ENCODE data around the gene RABEP2. TPM values are rescaled to one million over a fixed set of nuclear protein-coding genes. Genes with fewer than 3 reads are reported as not detected.

Gene RABEP2
- total and polyA plus RNA-seq, 10 donors: 40.8 to 90.0 (median 53.1) TPM

DNA sequence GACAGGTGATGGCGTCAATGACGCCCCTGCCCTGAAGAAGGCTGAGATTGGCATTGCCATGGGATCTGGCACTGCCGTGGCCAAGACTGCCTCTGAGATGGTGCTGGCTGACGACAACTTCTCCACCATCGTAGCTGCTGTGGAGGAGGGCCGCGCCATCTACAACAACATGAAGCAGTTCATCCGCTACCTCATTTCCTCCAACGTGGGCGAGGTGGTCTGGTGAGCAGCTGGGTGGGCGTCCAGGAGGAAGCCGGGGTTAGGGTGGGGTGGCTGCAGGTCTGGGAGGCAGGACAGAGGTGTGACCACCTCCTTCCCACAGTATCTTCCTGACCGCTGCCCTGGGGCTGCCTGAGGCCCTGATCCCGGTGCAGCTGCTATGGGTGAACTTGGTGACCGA, 23.2 kb downstream of the RABEP2 start:
- H3K4me1 ChIP-seq: peaks cover 0 to 19% (median 3%) of the 10 kb centered on the region in 6 donors
- H3K9me3 ChIP-seq: no peaks in the 10 kb centered on the region
- H3K27ac ChIP-seq: no peak overlapping the region
- H3K27me3 ChIP-seq (replicated peaks in 1 of 7): no peaks in the 10 kb centered on the region
- peaks cover 0 to 34% (median 28%) of the 10 kb centered on the region in 6 donors for H3K36me3 ChIP-seq
- no peak for DNase-seq
- no peak for TF ChIP-seq POLR2A (IDR thresholded peaks at IDR 0.05)
- peak in 1 of 3 donors; percentile 37 for TF ChIP-seq POLR2AphosphoS5 (IDR thresholded peaks at IDR 0.05)
- TF ChIP-seq, protein P1, sequence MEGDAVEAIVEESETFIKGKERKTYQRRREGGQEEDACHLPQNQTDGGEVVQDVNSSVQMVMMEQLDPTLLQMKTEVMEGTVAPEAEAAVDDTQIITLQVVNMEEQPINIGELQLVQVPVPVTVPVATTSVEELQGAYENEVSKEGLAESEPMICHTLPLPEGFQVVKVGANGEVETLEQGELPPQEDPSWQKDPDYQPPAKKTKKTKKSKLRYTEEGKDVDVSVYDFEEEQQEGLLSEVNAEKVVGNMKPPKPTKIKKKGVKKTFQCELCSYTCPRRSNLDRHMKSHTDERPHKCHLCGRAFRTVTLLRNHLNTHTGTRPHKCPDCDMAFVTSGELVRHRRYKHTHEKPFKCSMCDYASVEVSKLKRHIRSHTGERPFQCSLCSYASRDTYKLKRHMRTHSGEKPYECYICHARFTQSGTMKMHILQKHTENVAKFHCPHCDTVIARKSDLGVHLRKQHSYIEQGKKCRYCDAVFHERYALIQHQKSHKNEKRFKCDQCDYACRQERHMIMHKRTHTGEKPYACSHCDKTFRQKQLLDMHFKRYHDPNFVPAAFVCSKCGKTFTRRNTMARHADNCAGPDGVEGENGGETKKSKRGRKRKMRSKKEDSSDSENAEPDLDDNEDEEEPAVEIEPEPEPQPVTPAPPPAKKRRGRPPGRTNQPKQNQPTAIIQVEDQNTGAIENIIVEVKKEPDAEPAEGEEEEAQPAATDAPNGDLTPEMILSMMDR (IDR thresholded peaks at IDR 0.05 in 8 of 11, conservative IDR thresholded peaks at IDR 0.05 in 3 of 11): no peak
- no peak overlapping the region for H3K4me3 ChIP-seq
- intact Hi-C loops (cut with DNase I; ENCODE audit: low total_unique reads): no loop called here
- WGBS, 5 donors: 64 to 78% (median 73%) methylated on average over 12 to 15 of the region's 15 CpGs

DNA sequence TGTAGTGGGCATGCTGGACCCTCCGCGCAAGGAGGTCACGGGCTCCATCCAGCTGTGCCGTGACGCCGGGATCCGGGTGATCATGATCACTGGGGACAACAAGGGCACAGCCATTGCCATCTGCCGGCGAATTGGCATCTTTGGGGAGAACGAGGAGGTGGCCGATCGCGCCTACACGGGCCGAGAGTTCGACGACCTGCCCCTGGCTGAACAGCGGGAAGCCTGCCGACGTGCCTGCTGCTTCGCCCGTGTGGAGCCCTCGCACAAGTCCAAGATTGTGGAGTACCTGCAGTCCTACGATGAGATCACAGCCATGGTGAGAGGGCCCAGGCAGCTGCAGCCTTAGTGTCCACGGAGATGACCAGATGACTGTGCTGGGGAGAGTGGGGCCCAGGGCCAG, 24.4 kb downstream of the RABEP2 start:
- 81 to 91% (median 91%) methylated on average over 22 to 25 of the region's 25 CpGs for WGBS, 5 donors
- intact Hi-C loops (cut with DNase I; ENCODE audit: low total_unique reads): no loop called here

DNA sequence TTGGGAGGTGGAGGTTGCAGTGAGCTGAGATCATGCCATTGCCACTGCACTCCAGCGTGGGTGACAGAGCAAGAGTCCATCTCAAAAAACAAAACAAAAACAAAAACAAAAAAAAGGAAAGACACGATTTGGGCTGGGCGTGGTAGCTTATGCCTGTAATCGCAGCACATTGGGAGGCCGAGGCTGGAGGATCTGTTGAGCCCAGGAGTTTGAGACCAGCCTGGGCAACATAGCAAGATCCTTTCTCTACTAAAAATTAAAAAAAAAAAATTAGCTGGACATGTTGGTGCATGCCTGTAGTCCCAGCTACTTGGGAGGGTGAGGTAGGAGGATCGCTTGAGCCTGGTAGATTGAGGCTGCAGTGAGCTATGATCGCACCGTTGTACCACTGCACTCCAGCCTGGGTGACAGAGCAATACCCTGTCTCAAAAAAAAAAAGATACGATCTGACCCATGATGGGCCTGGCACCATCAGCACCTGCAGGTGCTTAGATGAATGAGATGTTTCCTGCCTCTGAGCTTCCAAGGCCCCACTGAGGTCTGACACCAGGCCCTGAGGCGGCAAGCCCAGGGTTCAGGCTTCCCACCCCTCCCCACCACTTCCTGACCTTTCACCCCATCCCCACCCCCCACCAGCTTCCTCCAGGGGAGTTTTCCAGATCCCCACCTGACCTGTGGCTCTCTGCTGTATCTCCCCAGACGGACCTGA, 25.0 kb downstream of the RABEP2 start:
- TF ChIP-seq, protein P1 (IDR thresholded peaks at IDR 0.05 in 8 of 11, conservative IDR thresholded peaks at IDR 0.05 in 3 of 11): no peak
- no peak for TF ChIP-seq POLR2AphosphoS5 (IDR thresholded peaks at IDR 0.05)
- no peak for TF ChIP-seq POLR2A (IDR thresholded peaks at IDR 0.05)
- no peaks in the 10 kb centered on the region for H3K27me3 ChIP-seq (replicated peaks in 1 of 7)
- no peak overlapping the region for H3K27ac ChIP-seq
- peaks cover 0 to 16% (median 10%) of the 10 kb centered on the region in 6 donors for H3K36me3 ChIP-seq
- DNase-seq: no peak
- 79 to 85% (median 80%) methylated on average over 11 of the region's 11 CpGs for WGBS, 5 donors
- H3K4me1 ChIP-seq: peaks cover 0 to 19% (median 3%) of the 10 kb centered on the region in 6 donors
- intact Hi-C loops (cut with DNase I; ENCODE audit: low total_unique reads): no loop called here
- H3K9me3 ChIP-seq: no peaks in the 10 kb centered on the region
- no peak overlapping the region for H3K4me3 ChIP-seq

More for the DNA sequence above, 24.4 kb downstream of the RABEP2 start:
- H3K27me3 ChIP-seq (replicated peaks in 1 of 7): no peaks in the 10 kb centered on the region
- H3K27ac ChIP-seq: no peak overlapping the region
- H3K4me3 ChIP-seq: no peak overlapping the region
- no peaks in the 10 kb centered on the region for H3K9me3 ChIP-seq
- no peak for DNase-seq
- TF ChIP-seq POLR2AphosphoS5 (IDR thresholded peaks at IDR 0.05) (no peak), POLR2A (IDR thresholded peaks at IDR 0.05) (no peak)
- TF ChIP-seq, protein P1 (IDR thresholded peaks at IDR 0.05 in 8 of 11, conservative IDR thresholded peaks at IDR 0.05 in 3 of 11): no peak
- peaks cover 0 to 22% (median 16%) of the 10 kb centered on the region in 6 donors for H3K36me3 ChIP-seq
- H3K4me1 ChIP-seq: peaks cover 0 to 19% (median 3%) of the 10 kb centered on the region in 6 donors

DNA sequence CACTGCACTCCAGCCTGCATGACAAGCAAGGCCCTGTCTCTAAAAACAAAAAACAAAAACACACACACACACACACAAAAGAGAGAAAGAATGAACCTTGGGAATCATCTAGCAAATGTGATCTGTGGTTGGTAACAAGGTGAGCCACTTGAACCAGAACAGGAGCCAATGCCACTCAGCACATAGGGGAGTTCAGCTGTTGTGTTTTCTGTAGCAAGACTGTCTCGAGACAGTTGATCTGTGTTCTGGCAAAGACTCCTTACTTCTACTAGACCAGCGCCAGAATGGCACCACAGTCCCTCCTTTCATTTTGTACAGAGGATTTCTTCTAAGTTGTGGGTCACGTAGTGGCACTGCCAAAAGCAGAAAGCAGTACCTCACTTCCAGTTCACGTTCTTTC, 26.1 kb downstream of the RABEP2 start:
- Histone ChIP-seq H3K4me3 (no peak overlapping the region), H3K4me1 (peaks cover 0 to 18% (median 3%) of the 10 kb centered on the region in 6 donors), H3K36me3 (peaks cover 0 to 5% (median 0%) of the 10 kb centered on the region in 6 donors), H3K9me3 (no peaks in the 10 kb centered on the region), H3K27ac (no peak overlapping the region), H3K27me3 (replicated peaks in 1 of 7) (no peaks in the 10 kb centered on the region)
- DNase-seq: no peak
- intact Hi-C loops (cut with DNase I; ENCODE audit: low total_unique reads): no loop called here
- 86 to 97% (median 92%) methylated on average over 4 of the region's 4 CpGs for WGBS, 5 donors
- TF ChIP-seq POLR2AphosphoS5 (IDR thresholded peaks at IDR 0.05) (no peak), POLR2A (IDR thresholded peaks at IDR 0.05) (no peak)
- TF ChIP-seq, protein P1 (IDR thresholded peaks at IDR 0.05 in 8 of 11, conservative IDR thresholded peaks at IDR 0.05 in 3 of 11): no peak
